ENCODE results near the gene SECTM1.
"Not testable (repeated sequence)": the region's sequence is repeated elsewhere in the genome, so short reads cannot be mapped to it uniquely, and the experiment has no call there.

The SECTM1 gene

GRCh38 chr17:82369211-82369610 is 35.6 kb upstream of the SECTM1 start:
- DNase-seq (ENCODE audit: low read depth): no peak

- DNase-seq (ENCODE audit: low read depth): no peak
Measured at GRCh38 chr17:82367724-82368524, 34.4 kb upstream of the SECTM1 start.

GRCh38 chr17:82366749-82367148 is 33.2 kb upstream of the SECTM1 start:
- DNase-seq (ENCODE audit: low read depth): no peak

- no peak for DNase-seq (ENCODE audit: low read depth)
Measured at GRCh38 chr17:82365606-82366295, 32.2 kb upstream of the SECTM1 start.

- DNase-seq (ENCODE audit: low read depth): no peak
Measured at GRCh38 chr17:82361885-82362633, 28.5 kb upstream of the SECTM1 start.

GRCh38 chr17:82359451-82360074 is 26.0 kb upstream of the SECTM1 start:
- DNase-seq (ENCODE audit: low read depth): not testable (repeated sequence)

- no peak for DNase-seq (ENCODE audit: low read depth)
Measured at GRCh38 chr17:82358465-82359350, 25.1 kb upstream of the SECTM1 start, which contains the start of gene TEX19. TSS of gene TEX19 (plus strand) at chr17:82359247. CDS start at chr17:82362151, 2,904 bp downstream.

GRCh38 chr17:82357394-82357793 is 23.8 kb upstream of the SECTM1 start:
- no peak for DNase-seq (ENCODE audit: low read depth)

- DNase-seq (ENCODE audit: low read depth): no peak
Measured at GRCh38 chr17:82356845-82357355, 23.3 kb upstream of the SECTM1 start.

- DNase-seq (ENCODE audit: low read depth): peak; percentile 54
Measured at GRCh38 chr17:82355770-82356427, 22.3 kb upstream of the SECTM1 start.

- DNase-seq (ENCODE audit: low read depth): no peak
Measured at GRCh38 chr17:82354804-82355308, 21.3 kb upstream of the SECTM1 start.

GRCh38 chr17:82353484-82353883 is 19.9 kb upstream of the SECTM1 start:
- DNase-seq (ENCODE audit: low read depth): no peak

- DNase-seq (ENCODE audit: low read depth): peak; percentile 87
Measured at GRCh38 chr17:82351713-82352488, 18.3 kb upstream of the SECTM1 start.

GRCh38 chr17:82351254-82351712 is 17.7 kb upstream of the SECTM1 start:
- DNase-seq (ENCODE audit: low read depth): no peak

GRCh38 chr17:82350182-82351030 is 16.8 kb upstream of the SECTM1 start:
- DNase-seq (ENCODE audit: low read depth): no peak

GRCh38 chr17:82349287-82349701 is 15.7 kb upstream of the SECTM1 start:
- no peak for DNase-seq (ENCODE audit: low read depth)

- DNase-seq (ENCODE audit: low read depth): no peak
Measured at GRCh38 chr17:82348866-82349265, 15.3 kb upstream of the SECTM1 start.

- no peak for DNase-seq (ENCODE audit: low read depth)
Measured at GRCh38 chr17:82348434-82348833, 14.9 kb upstream of the SECTM1 start.
